HUES48 (cell line): ENCODE results near the gene HIRIP3.
"Not testable (repeated sequence)": the region's sequence is repeated elsewhere in the genome, so short reads cannot be mapped to it uniquely, and the experiment has no call there.

Experiments
- H3K27ac ChIP-seq: one replicate; pipeline ENCODE4 v1.7.0; 2013; ENCODE audit warnings: low read depth, low read length, inconsistent platforms
- H3K27me3 ChIP-seq: 2 replicates; pipeline ENCODE4 v1.6.1; 2013; ENCODE audit warnings: mild to moderate bottlenecking, low read length; ENCODE audit not compliant: control insufficient read depth, insufficient read depth
- H3K36me3 ChIP-seq: 2 replicates; pipeline ENCODE4 v1.6.1; 2013; ENCODE audit warnings: low read length; ENCODE audit not compliant: control insufficient read depth, insufficient read depth
- H3K4me1 ChIP-seq: 2 replicates; pipeline ENCODE4 v1.6.1; 2013; ENCODE audit warnings: mild to moderate bottlenecking, low read length; ENCODE audit not compliant: control insufficient read depth, insufficient read depth
- H3K4me3 ChIP-seq: 2 replicates; pipeline ENCODE4 v1.5.1; 2013; ENCODE audit warnings: mild to moderate bottlenecking, low read depth, low read length
- H3K9ac ChIP-seq: 2 replicates; pipeline ENCODE4 v1.6.1; 2013; ENCODE audit warnings: mild to moderate bottlenecking, low read depth, low read length, moderate library complexity
- H3K9me3 ChIP-seq: 2 replicates; pipeline ENCODE4 v1.6.1; 2013; ENCODE audit warnings: low read length; ENCODE audit not compliant: control insufficient read depth, insufficient read depth

Gene HIRIP3, protein sequence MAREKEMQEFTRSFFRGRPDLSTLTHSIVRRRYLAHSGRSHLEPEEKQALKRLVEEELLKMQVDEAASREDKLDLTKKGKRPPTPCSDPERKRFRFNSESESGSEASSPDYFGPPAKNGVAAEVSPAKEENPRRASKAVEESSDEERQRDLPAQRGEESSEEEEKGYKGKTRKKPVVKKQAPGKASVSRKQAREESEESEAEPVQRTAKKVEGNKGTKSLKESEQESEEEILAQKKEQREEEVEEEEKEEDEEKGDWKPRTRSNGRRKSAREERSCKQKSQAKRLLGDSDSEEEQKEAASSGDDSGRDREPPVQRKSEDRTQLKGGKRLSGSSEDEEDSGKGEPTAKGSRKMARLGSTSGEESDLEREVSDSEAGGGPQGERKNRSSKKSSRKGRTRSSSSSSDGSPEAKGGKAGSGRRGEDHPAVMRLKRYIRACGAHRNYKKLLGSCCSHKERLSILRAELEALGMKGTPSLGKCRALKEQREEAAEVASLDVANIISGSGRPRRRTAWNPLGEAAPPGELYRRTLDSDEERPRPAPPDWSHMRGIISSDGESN

DNA sequence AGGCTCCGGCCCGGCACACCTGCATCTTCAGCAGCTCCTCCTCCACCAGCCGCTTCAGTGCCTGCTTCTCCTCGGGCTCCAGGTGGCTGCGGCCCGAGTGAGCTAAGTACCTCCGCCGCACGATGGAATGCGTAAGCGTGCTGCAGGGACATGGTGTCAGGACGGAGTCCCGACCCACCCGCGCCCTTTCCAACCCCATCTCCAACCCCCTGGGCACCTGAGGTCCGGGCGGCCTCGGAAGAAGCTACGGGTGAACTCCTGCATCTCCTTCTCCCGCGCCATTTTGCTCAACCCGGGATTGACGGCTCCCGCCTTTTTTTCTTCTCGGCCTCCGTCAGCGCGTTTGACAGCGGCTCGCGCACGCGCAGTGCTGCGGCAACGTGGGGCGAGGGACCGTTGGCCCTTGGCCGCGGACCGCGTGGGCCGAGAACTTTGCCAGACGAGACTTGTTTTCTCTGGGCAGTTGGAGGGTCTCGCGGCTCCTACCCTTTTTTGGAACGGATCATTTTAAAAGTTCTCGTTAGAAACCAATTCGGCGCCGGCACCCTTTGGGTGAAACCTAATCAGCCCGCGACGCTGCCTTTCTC, at the start of gene HIRIP3:
HIRIP3 (minus strand) TSS at position 294 of the 587 bp plus-strand sequence; CDS start at position 282, 12 bp downstream.
- H3K27ac ChIP-seq = peak within 1 kb of the TSS; percentile 92
- peak within 1 kb of the TSS; percentile 82 for H3K4me3 ChIP-seq
- H3K9me3 ChIP-seq = no peaks in the 10 kb centered on the region
- peak within 1 kb of the TSS; percentile 79 for H3K9ac ChIP-seq
- H3K4me1 ChIP-seq = peaks cover 5% of the 10 kb centered on the region; the same call in 1 of the 2 replicates
- H3K27me3 ChIP-seq = no peaks in the 10 kb centered on the region
- peaks cover 36% of the 10 kb centered on the region for H3K36me3 ChIP-seq

DNA sequence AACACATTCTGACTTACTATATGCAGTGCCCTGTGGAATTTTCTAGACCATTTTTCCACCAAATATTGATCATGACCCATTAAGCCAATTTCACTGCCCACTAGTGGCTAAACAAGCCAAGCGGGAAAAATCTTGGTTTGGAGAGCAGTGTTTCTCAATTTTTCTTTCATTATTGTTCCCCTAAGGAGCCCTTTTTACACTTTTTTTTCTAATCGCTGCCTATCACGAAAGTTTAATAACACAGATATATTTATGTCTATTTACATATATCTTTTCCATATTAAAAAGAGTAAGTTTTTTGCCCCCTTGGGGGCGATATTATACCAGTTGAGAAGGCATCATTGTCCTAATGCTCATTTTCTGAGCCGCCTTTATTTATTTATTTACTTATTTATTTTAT, 46.4 kb upstream of the HIRIP3 start:
- H3K9me3 ChIP-seq = no peaks in the 10 kb centered on the region
- no peaks in the 10 kb centered on the region for H3K4me1 ChIP-seq
- H3K27me3 ChIP-seq = no peaks in the 10 kb centered on the region
- H3K4me3 ChIP-seq = no peak overlapping the region
- H3K27ac ChIP-seq = no peak overlapping the region
- no peak overlapping the region for H3K9ac ChIP-seq
- H3K36me3 ChIP-seq = no peaks in the 10 kb centered on the region

DNA sequence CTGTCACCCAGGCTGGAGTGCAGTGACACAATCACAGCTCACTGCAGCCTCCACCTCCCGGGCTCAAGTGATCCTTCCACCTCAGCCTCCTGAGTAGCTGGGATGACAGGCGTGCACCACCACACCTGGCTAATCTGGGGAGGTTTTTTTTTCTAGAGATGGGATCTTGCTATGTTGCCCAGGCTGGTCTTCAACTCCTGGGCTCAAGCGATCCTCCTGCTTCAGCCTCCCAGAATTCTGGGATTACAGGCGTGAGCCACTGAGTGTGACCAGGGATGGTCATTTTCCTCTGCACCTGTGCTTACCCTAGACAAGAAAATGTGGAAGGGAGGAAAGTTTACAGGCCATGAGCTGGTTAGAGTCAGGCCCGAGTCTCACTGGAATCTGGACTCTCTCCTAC, 45.3 kb upstream of the HIRIP3 start:
- H3K9me3 ChIP-seq, H3K4me1 ChIP-seq, H3K27me3 ChIP-seq, H3K4me3 ChIP-seq, H3K9ac ChIP-seq, H3K36me3 ChIP-seq, H3K27ac ChIP-seq: not testable (repeated sequence)

DNA sequence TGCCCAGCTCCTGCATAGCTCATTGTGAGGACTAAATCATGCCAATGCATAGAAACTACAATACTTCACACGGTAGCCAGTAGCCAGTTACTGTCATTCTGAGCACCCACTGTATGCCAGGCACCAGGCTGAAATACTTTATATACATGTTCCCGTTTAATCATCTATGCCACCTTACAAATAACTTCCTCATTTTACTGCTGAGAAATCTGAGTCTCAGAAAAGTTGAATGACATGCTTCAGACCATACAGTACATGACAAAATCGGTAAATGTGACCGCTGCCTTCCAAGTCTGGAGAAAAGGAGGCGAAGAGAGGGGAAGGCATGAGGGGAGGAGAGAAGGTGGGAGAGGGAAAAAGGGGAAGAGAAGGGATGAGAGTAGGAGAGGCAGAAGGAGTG, 44.8 kb upstream of the HIRIP3 start:
- no peak overlapping the region for H3K9ac ChIP-seq
- no peaks in the 10 kb centered on the region for H3K4me1 ChIP-seq
- no peaks in the 10 kb centered on the region for H3K36me3 ChIP-seq
- peaks cover 3% of the 10 kb centered on the region; the same call in 1 of the 2 replicates for H3K27me3 ChIP-seq
- H3K27ac ChIP-seq = no peak overlapping the region
- H3K9me3 ChIP-seq = no peaks in the 10 kb centered on the region
- H3K4me3 ChIP-seq = no peak overlapping the region

DNA sequence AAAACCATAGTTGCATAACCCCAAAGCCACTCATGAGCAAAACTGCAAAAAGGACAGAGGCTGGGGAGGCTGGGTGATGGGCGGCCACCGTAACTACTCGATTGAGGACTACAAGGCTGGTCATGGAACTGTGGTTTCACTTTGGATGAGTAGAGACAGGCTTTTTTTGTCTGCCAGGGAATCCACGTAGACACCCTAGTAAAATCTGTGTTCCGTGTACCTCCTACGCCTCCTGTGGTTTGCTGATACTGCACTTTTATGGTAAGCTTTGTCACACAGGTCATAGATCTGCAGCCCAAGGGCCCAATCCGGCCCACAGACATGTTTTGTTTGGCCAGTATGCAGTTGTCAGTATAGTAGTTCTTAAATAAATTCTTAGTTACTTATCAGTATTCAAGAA, 37.9 kb upstream of the HIRIP3 start:
- Histone ChIP-seq H3K27ac (no peak overlapping the region), H3K27me3 (peaks cover 24% of the 10 kb centered on the region), H3K9ac (no peak overlapping the region), H3K36me3 (no peaks in the 10 kb centered on the region), H3K4me3 (no peak overlapping the region), H3K4me1 (peaks cover 22% of the 10 kb centered on the region), H3K9me3 (no peaks in the 10 kb centered on the region)

DNA sequence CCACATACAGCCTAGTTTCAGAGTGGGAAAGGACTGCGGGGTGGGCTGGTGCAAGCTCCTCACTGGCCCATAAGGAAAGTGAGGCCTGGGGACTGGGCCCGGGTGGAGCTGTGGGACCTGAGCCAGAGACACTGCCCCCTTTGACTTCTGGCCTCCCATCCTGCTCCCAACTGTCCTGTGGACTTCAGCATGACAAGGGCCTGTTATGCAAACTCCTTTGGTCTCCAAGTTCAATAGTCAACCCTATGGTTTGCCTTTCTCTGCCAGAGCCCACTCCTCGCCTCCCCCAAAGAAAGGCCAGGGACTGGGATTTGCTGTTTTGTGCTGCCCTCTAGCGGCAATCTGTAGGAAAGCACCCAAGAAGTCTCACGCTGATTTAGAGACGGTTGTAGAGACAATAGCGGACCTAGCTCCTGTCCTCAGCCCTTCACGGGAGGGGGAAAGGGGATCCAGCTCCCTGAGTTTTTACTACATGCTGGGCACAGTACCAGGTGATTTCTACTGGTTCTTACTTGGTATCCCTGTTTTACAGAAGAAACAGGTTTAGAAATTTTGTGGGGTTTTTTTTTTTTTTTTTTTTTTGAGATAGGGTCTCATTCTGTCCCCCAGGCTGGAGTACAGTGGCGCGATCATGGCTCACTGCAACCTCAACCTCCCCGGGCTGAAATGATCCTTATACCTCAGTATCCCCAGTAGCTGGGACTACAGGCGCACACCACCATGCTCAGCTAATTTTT, 36.8 kb upstream of the HIRIP3 start:
- 0 out of 2 replicates have a peak overlapping the region, but pooled peaks have one; percentile 67 for H3K4me3 ChIP-seq
- H3K4me1 ChIP-seq = peaks cover 22% of the 10 kb centered on the region
- no peak overlapping the region for H3K27ac ChIP-seq
- H3K36me3 ChIP-seq = no peaks in the 10 kb centered on the region
- H3K9ac ChIP-seq = no peak overlapping the region
- H3K9me3 ChIP-seq = no peaks in the 10 kb centered on the region
- H3K27me3 ChIP-seq = peaks cover 24% of the 10 kb centered on the region

DNA sequence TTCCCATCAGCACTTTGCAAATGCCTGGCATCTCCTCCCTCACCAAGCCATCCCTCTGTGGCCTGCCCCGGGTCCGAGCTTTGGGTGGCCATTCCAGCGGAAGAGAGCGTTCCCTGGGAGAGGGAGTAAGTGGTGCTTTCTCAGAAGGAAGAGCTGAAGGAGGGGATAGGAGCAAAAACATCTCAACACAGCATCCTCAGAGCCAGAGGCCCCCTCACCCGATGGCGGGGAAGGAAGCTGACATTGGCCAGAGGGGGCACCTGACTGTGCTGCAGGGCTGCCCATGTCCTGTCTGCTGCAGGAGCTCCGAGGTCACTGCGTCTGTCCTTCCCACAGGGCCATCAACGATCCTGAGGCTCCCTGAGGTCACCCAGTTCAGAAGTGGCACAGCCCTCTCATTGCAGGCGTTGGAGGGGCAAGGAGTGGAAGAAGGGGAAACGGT, 36.1 kb upstream of the HIRIP3 start:
- Histone ChIP-seq H3K4me1 (peaks cover 22% of the 10 kb centered on the region), H3K27me3 (peaks cover 24% of the 10 kb centered on the region), H3K36me3 (no peaks in the 10 kb centered on the region), H3K9me3 (no peaks in the 10 kb centered on the region), H3K9ac (no peak overlapping the region), H3K27ac (no peak overlapping the region), H3K4me3 (peak overlapping the region; percentile 67)

DNA sequence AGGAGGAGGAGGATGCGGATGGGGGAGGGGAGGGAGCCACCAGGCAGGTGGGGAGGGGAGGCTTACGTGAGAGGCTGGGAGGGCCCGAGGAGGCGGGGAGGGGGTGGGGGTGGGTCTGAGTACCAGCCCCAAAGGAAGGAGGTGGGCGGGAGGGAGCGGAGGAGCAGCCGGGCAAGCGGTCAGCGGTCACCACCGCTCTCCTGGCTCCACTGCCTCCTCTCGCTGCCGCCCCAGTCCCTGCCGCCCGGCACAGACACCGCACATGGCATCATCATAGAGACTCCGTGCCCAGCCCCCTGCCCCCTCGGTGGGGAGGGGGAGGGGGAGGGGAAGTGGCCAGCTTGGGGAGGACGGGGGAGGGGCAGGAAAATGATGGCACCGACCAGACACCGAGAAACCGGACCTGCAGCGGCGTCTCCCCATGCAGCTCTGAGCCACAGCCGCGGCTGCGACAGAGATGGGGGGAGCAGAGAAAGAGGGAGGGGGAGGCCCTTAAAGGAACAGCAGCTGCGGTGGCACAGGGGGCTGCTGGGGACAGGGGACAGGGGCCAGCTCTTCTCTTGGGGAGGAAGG, 35.5 kb upstream of the HIRIP3 start, which contains the start of gene TLCD3B:
TLCD3B (minus strand) TSS at position 431 of the 573 bp plus-strand sequence. CDS start 744 bp downstream, outside the sequence.
- no peaks in the 10 kb centered on the region for H3K9me3 ChIP-seq
- H3K27me3 ChIP-seq = peaks cover 24% of the 10 kb centered on the region
- no peak within 1 kb of the TSS for H3K27ac ChIP-seq
- H3K4me3 ChIP-seq = peak within 1 kb of the TSS; percentile 67
- H3K4me1 ChIP-seq = peaks cover 22% of the 10 kb centered on the region
- H3K9ac ChIP-seq = 0 out of 2 replicates have a peak within 1 kb of the TSS, but pooled peaks have one; percentile 14
- 0 out of 2 replicates have a peak, but pooled peaks cover 3% of the 10 kb centered on the region for H3K36me3 ChIP-seq

DNA sequence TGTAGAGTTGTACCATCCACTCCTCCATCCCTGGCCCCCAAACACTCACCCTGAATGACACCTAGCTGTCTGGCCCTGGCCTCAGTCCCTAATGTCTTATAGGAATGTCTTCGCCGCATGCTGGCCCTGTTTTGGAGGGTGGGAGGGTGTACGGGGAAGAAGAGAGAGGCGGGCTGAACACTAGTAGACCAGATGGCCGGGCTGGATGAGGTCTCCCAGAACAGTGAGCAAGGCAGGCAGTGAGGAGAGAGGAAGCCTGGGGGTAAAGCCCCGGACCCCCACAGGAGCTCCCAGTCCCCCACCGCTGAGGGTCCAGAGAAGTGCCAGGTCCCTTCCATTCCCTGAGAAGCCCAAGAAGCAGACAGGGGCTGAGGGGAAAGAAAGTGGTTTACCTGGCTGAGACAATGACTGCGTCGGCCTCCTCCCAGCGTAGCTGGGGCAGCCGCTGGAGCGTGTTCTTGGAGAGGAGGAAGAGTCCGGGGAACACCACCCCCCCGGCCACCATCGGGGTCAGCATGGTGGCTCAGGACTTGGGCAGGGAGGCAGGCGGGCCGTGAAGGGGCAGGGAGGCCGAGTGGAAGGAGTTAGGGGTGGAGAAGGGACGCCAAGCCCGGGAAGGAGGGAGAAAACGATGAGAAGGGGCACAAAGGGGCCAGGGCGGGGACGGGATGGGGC, 34.7 kb upstream of the HIRIP3 start:
- H3K9ac ChIP-seq = 0 out of 2 replicates have a peak overlapping the region, but pooled peaks have one; percentile 14

More for the DNA sequence above, 34.7 kb upstream of the HIRIP3 start:
- H3K27ac ChIP-seq = no peak overlapping the region
- H3K36me3 ChIP-seq = peaks cover 9% of the 10 kb centered on the region
- no peaks in the 10 kb centered on the region for H3K9me3 ChIP-seq
- peak overlapping the region; percentile 67 for H3K4me3 ChIP-seq
- peaks cover 22% of the 10 kb centered on the region for H3K4me1 ChIP-seq
- H3K27me3 ChIP-seq = peaks cover 21% of the 10 kb centered on the region
